IPS-NIHi7 (cell line): ENCODE data around the gene EFNA2.
"Not testable (repeated sequence)": the region's sequence is repeated elsewhere in the genome, so short reads cannot be mapped to it uniquely, and the experiment has no call there.

Source experiments
- DNase-seq: peaks from one replicate; pipeline ENCODE4 v3.0.0; 2012; ENCODE audit warnings: mixed read lengths; ENCODE audit errors: extremely low spot score

Gene EFNA2

GRCh38 chr19:1318678-1319471 lies 33.2 kb downstream of the EFNA2 start:
- no peak for DNase-seq

- DNase-seq, result not testable (repeated sequence)
These were observed 34.6 kb downstream of the EFNA2 start for GRCh38 chr19:1320282-1320650.

DNA sequence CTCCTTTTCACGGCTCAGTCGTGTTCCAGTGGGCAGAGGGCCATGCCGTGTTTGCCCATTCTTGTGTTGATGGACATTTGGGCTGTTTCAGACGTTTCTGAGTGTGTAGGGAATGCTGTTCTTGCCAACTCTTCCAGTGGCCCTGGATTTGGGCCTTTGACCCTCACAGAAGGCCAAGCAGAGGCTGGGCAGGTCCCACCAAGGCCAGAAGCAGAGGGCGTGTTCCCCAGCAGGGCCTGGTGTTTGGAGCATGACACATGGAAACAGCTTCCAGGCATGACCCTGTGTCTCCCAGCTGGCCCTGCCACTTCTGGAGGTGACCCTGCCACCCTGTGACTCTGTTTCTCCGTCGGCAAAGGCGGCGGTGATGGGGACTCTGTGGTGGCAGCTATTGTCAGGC lies 35.9 kb downstream of the EFNA2 start:
- no peak for DNase-seq

GRCh38 chr19:1322198-1322981 lies 36.7 kb downstream of the EFNA2 start:
- DNase-seq, result no peak

DNA sequence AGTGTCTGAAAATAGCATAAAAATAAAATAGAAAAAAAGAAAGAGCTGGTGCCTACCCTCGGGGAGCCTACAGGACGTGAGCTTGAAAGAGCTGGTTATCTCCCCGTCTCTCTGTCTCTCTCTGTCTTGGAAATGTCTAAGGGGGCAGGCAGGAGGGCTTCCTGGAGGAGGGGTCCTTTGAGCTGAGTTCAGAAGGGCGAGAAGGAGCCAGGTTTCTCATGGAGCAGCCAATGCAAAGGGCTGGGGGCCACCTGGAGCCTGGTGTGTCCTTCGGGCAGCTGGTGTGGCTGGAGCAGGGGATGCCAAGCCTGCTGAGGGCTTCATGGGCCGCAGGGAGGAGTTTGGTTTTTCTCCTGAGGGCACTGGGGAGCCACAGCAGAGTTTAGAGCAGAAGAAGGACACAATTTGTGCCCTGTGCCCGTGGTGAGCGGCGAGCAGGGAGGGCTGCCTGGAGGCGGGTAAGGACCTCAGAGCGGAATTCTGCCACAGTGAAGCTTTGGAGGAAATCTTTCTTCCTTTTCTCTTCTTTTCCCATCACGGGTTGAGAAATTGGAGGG lies 38.7 kb downstream of the EFNA2 start:
- DNase-seq, result no peak

DNA sequence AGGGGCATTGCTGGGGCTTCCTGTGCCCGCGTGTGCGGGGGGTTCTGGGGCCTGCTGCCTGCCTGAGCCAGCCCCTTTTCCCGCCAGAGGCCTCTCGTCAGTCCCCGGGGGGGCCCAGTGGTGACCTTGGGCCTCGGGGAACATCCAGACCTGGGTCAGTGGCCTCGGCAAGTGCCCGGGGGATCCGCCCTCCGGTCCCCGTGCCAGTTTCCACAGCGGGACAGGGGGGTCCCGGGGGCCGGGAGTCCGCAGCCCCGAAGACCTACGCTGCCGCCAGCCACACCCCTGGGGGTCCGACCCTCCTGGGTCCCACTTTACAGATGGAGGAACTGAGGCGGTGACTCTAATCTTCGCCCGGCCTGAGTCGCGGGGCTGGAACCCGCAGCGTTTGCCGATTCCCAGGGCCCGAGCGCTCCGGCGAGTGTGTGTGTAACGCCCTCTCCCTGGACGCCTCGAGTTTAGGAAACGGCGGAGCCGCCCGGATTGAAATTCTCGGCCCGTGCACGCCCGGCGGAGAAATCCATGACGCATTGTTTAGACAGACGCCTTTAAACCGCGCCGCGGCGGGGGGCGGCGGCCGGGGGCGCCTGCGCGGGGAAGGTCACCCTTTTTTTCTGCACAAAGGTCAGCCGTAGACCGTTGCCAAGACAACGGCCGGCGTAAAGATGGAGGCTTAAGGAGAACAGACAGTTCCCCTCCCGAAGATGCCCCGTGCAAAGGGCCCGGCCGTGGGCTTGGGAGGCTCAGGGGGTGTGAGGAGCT lies 39.3 kb downstream of the EFNA2 start:
- DNase-seq, result peak; percentile 81

GRCh38 chr19:1325568-1326294 lies 40.1 kb downstream of the EFNA2 start:
- DNase-seq, result no peak

DNA sequence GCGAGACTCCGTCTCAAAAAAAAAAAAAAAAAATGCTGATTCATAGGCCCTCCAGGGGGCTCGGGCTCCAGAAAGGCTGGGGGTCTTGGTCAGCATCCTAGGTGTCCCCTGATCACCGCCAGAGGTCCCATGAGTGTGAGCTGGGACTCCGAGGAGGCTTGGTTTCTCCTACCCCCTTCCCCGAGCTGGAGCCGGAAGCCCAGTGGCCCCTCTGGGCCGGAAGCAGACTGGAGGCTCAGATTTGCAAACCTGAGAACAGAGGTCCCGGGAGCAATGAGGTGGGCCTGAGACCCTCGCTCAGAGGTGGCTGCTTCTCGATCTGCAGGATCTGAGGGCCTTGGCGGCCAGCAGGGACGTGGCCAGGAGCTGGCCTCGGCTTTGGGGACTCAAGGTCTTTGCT lies 41.5 kb downstream of the EFNA2 start:
- DNase-seq, result no peak

GRCh38 chr19:1332208-1332607 lies 46.5 kb downstream of the EFNA2 start:
- DNase-seq, result not testable (repeated sequence)

GRCh38 chr19:1336079-1336684 lies 50.5 kb downstream of the EFNA2 start:
- DNase-seq, result no peak

DNA sequence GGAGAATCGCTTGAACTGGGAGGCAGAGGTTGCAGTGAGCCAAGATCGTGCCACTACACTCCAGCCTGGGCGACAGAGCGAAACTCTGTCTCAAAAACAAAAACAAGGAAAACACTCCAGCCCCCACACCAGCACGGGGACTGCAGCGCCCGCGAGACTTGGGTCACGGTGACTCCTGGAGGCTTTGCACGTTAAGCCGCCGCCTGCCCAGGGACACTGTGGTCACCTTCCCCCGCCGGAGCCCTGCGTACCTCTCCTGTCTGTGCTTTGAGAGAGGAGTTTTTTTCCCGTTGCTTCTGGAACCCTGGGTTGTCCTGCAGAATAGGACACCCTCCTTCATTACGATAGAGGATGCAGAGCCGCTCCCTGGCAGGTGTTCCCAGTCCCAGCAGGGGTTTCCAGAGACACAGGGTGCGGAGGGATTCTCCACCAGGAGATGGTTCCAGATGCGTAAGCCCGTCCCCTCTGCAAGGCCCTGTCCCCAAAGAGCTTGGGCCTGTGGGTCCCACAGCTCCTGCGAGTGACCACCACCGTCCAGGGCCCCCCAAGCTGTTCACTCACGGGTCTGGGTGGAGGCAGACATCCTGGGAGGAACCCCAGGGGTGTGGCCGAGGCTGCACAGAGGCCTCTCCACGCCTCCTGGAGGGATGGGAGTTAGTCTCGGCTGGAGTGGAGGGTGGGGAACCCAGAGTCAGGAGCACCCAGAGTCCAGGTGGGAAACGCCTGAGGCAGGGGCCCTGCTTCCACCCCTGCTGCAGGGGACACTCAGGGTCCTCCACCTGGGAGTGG lies 55.2 kb downstream of the EFNA2 start:
- no peak for DNase-seq

GRCh38 chr19:1343041-1343440 lies 57.4 kb downstream of the EFNA2 start:
- no peak for DNase-seq

- no peak for DNase-seq
These were observed 63.5 kb downstream of the EFNA2 start for GRCh38 chr19:1349211-1349610.

DNA sequence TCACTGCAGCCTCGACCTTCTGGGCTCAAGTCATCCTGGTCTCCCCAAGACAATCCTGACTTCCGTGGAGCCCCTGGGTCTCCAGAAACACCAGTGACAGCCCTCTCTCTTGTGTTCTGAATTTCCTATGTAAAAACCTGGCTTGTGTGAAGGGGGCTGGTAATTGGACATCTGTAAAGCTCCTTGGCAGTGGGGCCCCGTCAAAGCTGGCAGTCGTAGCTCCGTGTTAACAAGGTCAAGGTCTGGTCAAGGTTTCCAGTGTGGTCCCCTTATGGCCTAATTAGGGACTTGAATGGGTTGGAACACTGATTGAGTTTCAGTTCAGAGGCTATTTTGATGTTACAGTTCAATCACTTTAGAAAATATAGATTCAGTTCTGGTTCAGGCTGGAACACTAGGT lies 65.2 kb downstream of the EFNA2 start:
- DNase-seq, result no peak
